Measurements from ENCODE around the gene BLZF1. TPM values are rescaled to one million over a fixed set of nuclear protein-coding genes. Genes with fewer than 3 reads are reported as not detected.

Gene BLZF1
- total RNA-seq, 1 donor from 2014 or later = 22.1 TPM

DNA sequence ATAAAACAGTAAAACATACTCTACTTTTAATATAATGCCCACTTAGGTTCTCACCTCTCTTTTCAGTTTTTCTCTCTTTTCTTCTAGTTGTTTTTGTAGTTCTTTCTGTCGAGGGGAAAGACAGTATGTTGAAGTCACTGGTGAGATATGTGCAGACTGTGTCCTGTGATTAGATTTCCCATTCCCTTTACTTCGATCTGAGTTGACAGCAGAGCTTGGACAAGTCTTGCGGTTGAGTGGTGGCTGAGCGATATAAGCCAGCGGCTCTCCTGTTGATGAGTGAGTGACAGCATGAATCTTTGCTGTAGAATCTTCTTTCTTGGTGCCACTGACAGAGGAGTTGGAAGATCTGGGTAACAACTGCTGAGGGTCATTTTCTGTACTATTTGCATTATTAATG, 53.3 kb downstream of the BLZF1 start:
- intact Hi-C loops (cut with DNase I) = no loop called here

DNA sequence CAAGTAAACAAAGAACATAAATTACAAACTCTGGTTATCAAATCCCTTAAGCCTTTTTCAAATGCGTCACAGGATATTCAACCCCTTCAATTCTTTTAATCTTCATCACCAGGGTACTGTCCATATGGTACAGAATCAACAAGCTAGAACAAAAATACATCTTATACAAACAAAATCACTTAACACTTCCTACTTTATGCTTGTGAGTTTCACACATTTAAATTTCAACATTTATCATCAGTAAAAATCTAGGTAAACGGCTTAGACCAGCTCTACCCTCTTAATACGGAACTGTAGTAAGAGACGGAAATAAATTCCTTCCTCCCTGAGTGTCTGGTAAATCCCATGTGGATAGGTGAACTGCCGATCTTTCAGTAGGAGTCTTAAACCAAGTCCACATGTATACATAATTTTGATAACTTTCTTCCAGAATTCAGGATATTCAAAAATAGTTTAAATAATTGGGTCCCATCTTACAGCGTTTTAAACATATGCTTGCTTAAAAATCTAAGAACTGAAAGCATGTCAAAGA, 58.2 kb downstream of the BLZF1 start:
- H3K36me3 ChIP-seq = no peaks in the 10 kb centered on the region
- H3K4me1 ChIP-seq = peaks cover 6% of the 10 kb centered on the region
- no peak overlapping the region for H3K27ac ChIP-seq
- intact Hi-C loops (cut with DNase I) = no loop called here
- TF ChIP-seq POLR2AphosphoS5 (IDR thresholded peaks at IDR 0.05; ENCODE audit: insufficient read depth in 1 of 2, low read depth in 1 of 2) (no peak), POLR2A (IDR thresholded peaks at IDR 0.05) (no peak)
- TF ChIP-seq, protein P1, sequence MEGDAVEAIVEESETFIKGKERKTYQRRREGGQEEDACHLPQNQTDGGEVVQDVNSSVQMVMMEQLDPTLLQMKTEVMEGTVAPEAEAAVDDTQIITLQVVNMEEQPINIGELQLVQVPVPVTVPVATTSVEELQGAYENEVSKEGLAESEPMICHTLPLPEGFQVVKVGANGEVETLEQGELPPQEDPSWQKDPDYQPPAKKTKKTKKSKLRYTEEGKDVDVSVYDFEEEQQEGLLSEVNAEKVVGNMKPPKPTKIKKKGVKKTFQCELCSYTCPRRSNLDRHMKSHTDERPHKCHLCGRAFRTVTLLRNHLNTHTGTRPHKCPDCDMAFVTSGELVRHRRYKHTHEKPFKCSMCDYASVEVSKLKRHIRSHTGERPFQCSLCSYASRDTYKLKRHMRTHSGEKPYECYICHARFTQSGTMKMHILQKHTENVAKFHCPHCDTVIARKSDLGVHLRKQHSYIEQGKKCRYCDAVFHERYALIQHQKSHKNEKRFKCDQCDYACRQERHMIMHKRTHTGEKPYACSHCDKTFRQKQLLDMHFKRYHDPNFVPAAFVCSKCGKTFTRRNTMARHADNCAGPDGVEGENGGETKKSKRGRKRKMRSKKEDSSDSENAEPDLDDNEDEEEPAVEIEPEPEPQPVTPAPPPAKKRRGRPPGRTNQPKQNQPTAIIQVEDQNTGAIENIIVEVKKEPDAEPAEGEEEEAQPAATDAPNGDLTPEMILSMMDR (IDR thresholded peaks at IDR 0.05) = no peak
- DNase-seq (ENCODE audit: extremely low spot score in 2 of 2) = no peak
- H3K4me3 ChIP-seq = peak overlapping the region in 1 of 2 donors; percentile 40
- H3K27me3 ChIP-seq = no peaks in the 10 kb centered on the region
- no peaks in the 10 kb centered on the region for H3K9me3 ChIP-seq

More for the DNA sequence above, 53.3 kb downstream of the BLZF1 start:
- TF ChIP-seq, protein P1 (IDR thresholded peaks at IDR 0.05) = no peak
- TF ChIP-seq POLR2A (IDR thresholded peaks at IDR 0.05) (no peak), POLR2AphosphoS5 (IDR thresholded peaks at IDR 0.05; ENCODE audit: insufficient read depth in 1 of 2, low read depth in 1 of 2) (no peak)
- H3K4me3 ChIP-seq = no peak overlapping the region
- no peak for DNase-seq (ENCODE audit: extremely low spot score in 2 of 2)
- H3K4me1 ChIP-seq = no peaks in the 10 kb centered on the region
- H3K27ac ChIP-seq = no peak overlapping the region
- H3K9me3 ChIP-seq = no peaks in the 10 kb centered on the region
- H3K27me3 ChIP-seq = no peaks in the 10 kb centered on the region
- H3K36me3 ChIP-seq = no peaks in the 10 kb centered on the region

DNA sequence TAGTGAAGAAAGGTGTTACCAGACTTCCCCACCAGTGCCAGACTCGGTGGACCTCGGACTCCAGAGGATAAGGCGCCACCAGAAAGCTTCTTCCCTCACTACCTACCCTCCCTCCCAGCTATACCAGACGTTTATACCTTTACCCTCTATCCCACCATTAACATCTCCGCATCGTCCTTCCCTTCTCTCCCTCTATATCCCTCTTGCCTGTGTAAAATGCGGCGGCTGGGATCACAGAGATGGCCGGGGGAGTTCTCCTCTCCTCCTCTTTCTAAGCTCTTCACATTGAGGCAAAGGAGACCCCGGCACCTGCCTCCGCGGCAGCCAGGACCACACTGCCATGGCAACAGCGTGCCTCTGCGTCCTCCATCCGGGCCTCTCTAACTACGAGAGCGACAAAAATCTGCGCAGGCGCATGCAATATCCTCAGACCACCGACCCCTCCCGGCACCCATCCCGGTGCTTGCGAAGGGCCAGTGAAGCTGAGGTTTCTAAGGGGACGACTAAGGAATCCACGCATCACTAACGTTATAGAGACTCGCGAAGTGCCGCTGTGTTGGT, 59.2 kb downstream of the BLZF1 start, which contains the start of gene CCDC181:
Gene CCDC181 (minus strand): TSS at position 394 of the 561 bp plus-strand sequence. CDS start 2,547 bp downstream, outside the sequence.
- TF ChIP-seq, protein P1 (IDR thresholded peaks at IDR 0.05) = no peak
- TF ChIP-seq POLR2AphosphoS5 (IDR thresholded peaks at IDR 0.05; ENCODE audit: insufficient read depth in 1 of 2, low read depth in 1 of 2) = no peak
- H3K27ac ChIP-seq = no peak within 1 kb of the TSS
- intact Hi-C loops (cut with DNase I) = no loop called here
- peak within 1 kb of the TSS; percentile 14 to 40 for H3K4me3 ChIP-seq
- H3K9me3 ChIP-seq = no peaks in the 10 kb centered on the region
- H3K4me1 ChIP-seq = peaks cover 6% of the 10 kb centered on the region
- no peaks in the 10 kb centered on the region for H3K36me3 ChIP-seq
- H3K27me3 ChIP-seq = no peaks in the 10 kb centered on the region
- DNase-seq (ENCODE audit: extremely low spot score in 2 of 2) = no peak

Other genes starting within 250 kb of the BLZF1 start
- gene NME7, start 398 bp upstream of the BLZF1 start, total RNA-seq = 23.6 TPM
- gene CCDC181, start 59.3 kb downstream of the BLZF1 start, total RNA-seq = 1.5 TPM
- 21.1 TPM for gene SLC19A2, start 117.7 kb downstream of the BLZF1 start, total RNA-seq
- gene F5, start 218.3 kb downstream of the BLZF1 start, total RNA-seq = 3.9 TPM